T-cell (primary cell): ENCODE measurements around the gene BNC2. TPM values are rescaled to one million over a fixed set of nuclear protein-coding genes. Genes with fewer than 3 reads are reported as not detected.
A peak's percentile ranks its signal among the peaks of the same experiment; 100 is the strongest.

Source experiments
- ATAC-seq, 4 experiments: fragments of 200-7000 bp in 3 of 4; fragments of 150-1000 bp in 1 of 4; cut with Tn5 transposase; replicated peaks in 1 of 4; 1 replicate in 3 of 4; 2 replicates in 1 of 4; pipeline ENCODE4 v1.10.0; 2021; ENCODE audit warnings: moderate library complexity in 3 of 4, mild to moderate bottlenecking in 2 of 4, moderate number of reproducible peaks in 1 of 4
- CTCF ChIA-PET, 2 donors: fragments of 300-600 bp; sonication (Branson Sonifier 250); formaldehyde crosslinking; loops; one replicate each; lab custom pipeline; 2022; ENCODE audit warnings: antibody characterized with exemption in 2 of 2; lab: Charles Lee
- POLR2A ChIA-PET, 2 donors: fragments of 300-600 bp; sonication (Branson Sonifier 250); formaldehyde crosslinking; loops; one replicate each; lab custom pipeline; 2022; ENCODE audit warnings: antibody characterized with exemption in 2 of 2; lab: Charles Lee
- DNase-seq, 35 experiments: peaks; one replicate each; pipeline versions ENCODE4 v3.0.0 to v3.0.0-alpha.2; 2013 to 2023
- H3K27ac ChIP-seq: one replicate; pipeline ENCODE4 v1.5.1; 2013; ENCODE audit warnings: low read length
- H3K27me3 ChIP-seq, 2 experiments: replicated peaks in 1 of 2; 1 replicate in 1 of 2; 2 replicates in 1 of 2; pipeline versions ENCODE4 v1.6.1 to v1.7.0; 2013; ENCODE audit warnings: low read length in 1 of 2, mixed read lengths in 1 of 2; ENCODE audit not compliant: control insufficient read depth in 2 of 2, insufficient read depth in 2 of 2; ENCODE audit errors: extremely low read depth in 1 of 2
- H3K36me3 ChIP-seq, 2 donors: 1 replicate in 1 of 2; 2 replicates in 1 of 2; pipeline versions ENCODE4 v1.6.1 to v1.7.0; 2013; ENCODE audit warnings: low read length in 1 of 2; ENCODE audit not compliant: control insufficient read depth in 2 of 2, insufficient read depth in 1 of 2; ENCODE audit errors: extremely low read depth in 1 of 2
- H3K4me1 ChIP-seq, 2 experiments: 1 replicate in 1 of 2; 2 replicates in 1 of 2; pipeline versions ENCODE4 v1.6.1 to v1.7.0; 2013; ENCODE audit warnings: low read length in 2 of 2, mixed read lengths in 1 of 2; ENCODE audit not compliant: insufficient read depth in 2 of 2, control insufficient read depth in 1 of 2; ENCODE audit errors: extremely low read depth in 1 of 2
- H3K4me3 ChIP-seq, 2 donors: 1 replicate in 1 of 2; 2 replicates in 1 of 2; pipeline versions ENCODE4 v1.5.1 to v1.7.0; 2013; ENCODE audit warnings: mild to moderate bottlenecking in 2 of 2, low read length in 1 of 2, moderate library complexity in 1 of 2; ENCODE audit not compliant: control insufficient read depth in 1 of 2; ENCODE audit errors: extremely low read depth in 1 of 2
- H3K9me3 ChIP-seq: 2 replicates; pipeline ENCODE4 v1.7.0; 2013
- H3K27ac Mint-ChIP-seq, 2 donors: one replicate each; pipeline ENCODE4 v1.8.0; 2020 to 2021; ENCODE audit warnings: mild to moderate bottlenecking in 2 of 2, mixed read lengths in 2 of 2
- H3K27me3 Mint-ChIP-seq, 2 donors: one replicate each; pipeline ENCODE4 v1.8.0; 2021 to 2022; ENCODE audit warnings: mixed read lengths in 2 of 2
- H3K36me3 Mint-ChIP-seq: one replicate; pipeline ENCODE4 v1.8.0; 2021; ENCODE audit warnings: mixed read lengths
- H3K4me1 Mint-ChIP-seq, 3 donors: one replicate each; pipeline ENCODE4 v1.8.0; 2020 to 2022; ENCODE audit warnings: mixed read lengths in 3 of 3, mild to moderate bottlenecking in 1 of 3
- H3K4me3 Mint-ChIP-seq, 3 donors: one replicate each; pipeline ENCODE4 v1.8.0; 2020 to 2022; ENCODE audit warnings: mild to moderate bottlenecking in 3 of 3, mixed read lengths in 3 of 3, moderate library complexity in 3 of 3
- H3K9me3 Mint-ChIP-seq, 3 donors: one replicate each; pipeline ENCODE4 v1.8.0; 2020 to 2022; ENCODE audit warnings: mixed read lengths in 3 of 3
- WGBS: methylation state at CpG from one replicate; pipeline ENCODE4 v1.1.5; 2013; ENCODE audit warnings: missing lambda C conversion rate; ENCODE audit not compliant: insufficient coverage; 5-methylcytosine and 5-hydroxymethylcytosine counted together
- total RNA-seq, 35 experiments: library from RNA in 6 of 35; stranded (reverse) in 6 of 35; fragments of 120-200 nt in 1 of 35; gene quantifications; one replicate each; pipeline versions ENCODE4 v1.2.1 to v1.2.4 and lab custom pipeline; 2013 to 2026

The BNC2 gene
- total RNA-seq, 5 donors from 2014 or later (not counting 1 experiment from before 2014, with no cell fraction given): 0.03 to 2.1 (median 0.57) TPM

DNA sequence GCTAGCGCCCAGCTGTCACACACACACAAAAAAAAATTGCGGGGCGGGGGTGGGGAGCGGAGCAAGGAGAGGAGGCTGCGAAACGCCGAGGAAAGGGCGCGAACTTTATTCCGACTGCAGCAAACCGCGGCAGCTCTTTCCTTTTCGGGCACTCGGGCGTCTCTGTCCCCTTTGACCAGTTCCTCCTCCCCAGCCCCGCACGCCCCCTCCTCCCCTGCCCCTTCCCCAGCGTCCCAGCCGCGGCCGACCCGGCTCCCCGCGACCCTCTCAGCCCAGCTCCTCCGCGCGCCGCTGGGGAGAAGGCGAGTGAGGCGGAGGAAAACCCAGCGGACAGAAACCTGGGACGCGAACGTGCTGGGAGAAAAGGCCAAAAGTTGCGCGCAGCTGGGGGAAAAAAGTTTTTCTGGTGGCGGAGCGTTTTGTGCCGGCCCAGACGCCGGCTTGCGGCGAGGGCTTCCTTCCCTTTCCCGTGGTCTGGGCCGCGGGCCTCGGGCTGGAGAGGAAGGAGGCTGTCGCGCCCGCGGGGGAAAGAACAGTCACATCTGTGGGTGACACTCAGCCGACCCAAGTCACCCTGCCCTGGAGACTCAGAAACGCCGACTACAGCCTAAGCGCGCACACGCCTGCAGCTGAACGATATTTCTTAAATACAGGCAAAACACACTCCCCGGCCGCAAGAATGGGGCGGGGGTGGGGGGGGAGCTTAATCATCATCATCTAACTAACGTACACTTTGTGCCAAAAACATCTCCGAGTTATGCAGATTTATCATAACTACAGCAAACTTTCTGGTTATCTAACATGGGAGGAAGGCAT is 1.1 kb upstream of the BNC2 start:
- Mint-ChIP-seq H3K4me1 (peaks cover 0 to 9% (median 4%) of the 10 kb centered on the region in 3 donors), H3K27me3 (peaks cover 28 to 29% of the 10 kb centered on the region in 2 donors), H3K27ac (no peak overlapping the region), H3K36me3 (no peaks in the 10 kb centered on the region), H3K4me3 (peak overlapping the region in 1 of 3 donors; percentile 70), H3K9me3 (no peaks in the 10 kb centered on the region)
- Histone ChIP-seq H3K27ac (no peak overlapping the region), H3K4me1 (peaks cover 0 to 10% of the 10 kb centered on the region in 2 experiments), H3K9me3 (no peaks in the 10 kb centered on the region), H3K36me3 (no peaks in the 10 kb centered on the region), H3K27me3 (peaks cover 5 to 29% of the 10 kb centered on the region in 2 experiments), H3K4me3 (peak overlapping the region in 1 of 2 donors; percentile 72)
- ATAC-seq: peak in 2 of 4 experiments; percentile 19 to 25
- CTCF ChIA-PET: no interaction called here
- WGBS: 2% methylated on average over 18 of the region's 63 CpGs
- POLR2A ChIA-PET: no interaction called here
- peak in 4 of 35 experiments; percentile 6 to 32 (median 25) for DNase-seq

DNA sequence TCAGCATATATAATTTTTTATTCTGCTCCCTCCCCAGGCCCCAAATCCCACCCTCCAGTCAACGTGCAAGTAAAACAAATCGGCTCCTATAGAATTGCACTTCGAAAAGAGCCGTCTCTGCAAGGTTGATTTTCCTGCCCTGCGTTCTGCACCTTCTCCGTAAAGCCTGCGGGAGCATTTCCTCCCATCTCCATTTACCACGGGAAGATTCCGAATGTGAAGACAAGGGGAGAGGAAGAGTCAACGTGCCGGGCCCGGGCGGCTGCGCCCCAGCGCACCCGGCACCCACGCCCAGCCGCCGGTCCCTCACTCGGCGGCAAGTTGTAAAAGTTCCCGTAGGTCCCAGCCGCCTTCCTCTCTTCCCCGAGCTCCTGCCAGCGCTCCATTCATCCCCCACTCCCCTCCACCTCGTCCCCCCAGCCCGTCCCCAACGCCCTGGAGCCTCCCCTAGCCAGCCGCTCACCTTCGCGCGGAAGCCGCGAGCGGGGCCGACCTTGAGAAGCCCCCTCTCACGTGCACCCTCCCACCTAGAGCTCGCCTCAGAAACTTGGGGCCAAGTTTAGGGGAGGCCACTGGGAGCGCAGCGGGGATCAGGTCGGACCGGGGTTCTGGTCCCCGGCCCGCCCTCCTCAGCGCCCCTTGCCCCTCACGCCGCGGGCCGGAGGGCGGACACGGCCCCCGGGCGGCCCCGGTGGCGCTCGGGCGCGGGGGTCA is 431 bp downstream of the BNC2 start:
- ChIA-PET POLR2A (no interaction called here), CTCF (no interaction called here)
- Mint-ChIP-seq H3K4me1 (peaks cover 0 to 9% (median 4%) of the 10 kb centered on the region in 3 donors), H3K9me3 (no peaks in the 10 kb centered on the region), H3K27ac (no peak overlapping the region), H3K27me3 (peaks cover 28 to 29% of the 10 kb centered on the region in 2 donors), H3K4me3 (peak overlapping the region in 1 of 3 donors; percentile 39), H3K36me3 (no peaks in the 10 kb centered on the region)
- Histone ChIP-seq H3K4me3 (peak overlapping the region in 1 of 2 donors; percentile 72), H3K36me3 (no peaks in the 10 kb centered on the region), H3K9me3 (no peaks in the 10 kb centered on the region), H3K4me1 (peaks cover 0 to 10% of the 10 kb centered on the region in 2 experiments), H3K27me3 (peaks cover 5 to 29% of the 10 kb centered on the region in 2 experiments), H3K27ac (no peak overlapping the region)
- DNase-seq (no peak), ATAC-seq (no peak)
- 3% methylated on average over 42 of the region's 58 CpGs for WGBS

DNA sequence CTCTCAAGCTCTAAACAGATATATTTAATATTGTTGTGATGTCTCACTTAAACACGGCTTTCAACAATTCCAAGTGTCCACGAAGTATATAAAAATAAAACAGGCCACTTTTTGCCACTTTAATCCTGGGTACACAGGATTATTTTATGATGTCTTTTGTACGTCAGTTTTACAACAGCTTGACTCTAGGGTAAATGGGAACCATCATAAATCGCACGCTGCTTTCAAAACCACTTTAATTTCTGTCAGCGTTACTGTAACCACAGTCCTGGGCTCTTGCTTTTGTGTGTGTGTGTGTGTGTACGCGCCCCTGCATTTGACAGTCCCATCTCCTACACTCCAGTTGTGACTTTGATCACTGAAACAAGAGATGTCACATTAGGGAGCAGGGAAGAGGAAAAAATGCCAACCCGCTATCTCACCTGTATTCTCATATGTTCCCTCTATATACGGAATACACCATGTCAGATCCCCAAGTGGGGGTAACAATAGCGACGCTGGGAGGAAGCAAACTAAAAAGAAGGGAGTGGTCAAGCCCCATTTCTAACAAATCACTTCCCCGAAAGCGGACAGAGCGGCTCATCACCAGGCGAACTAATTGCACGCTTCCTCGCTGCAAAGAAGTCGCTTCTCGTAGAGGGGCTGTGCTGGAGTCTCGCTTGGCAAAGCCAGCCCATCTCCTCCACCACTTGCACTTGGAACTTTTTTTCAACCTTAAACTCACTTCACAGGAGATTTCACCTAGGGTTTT is 1.2 kb downstream of the BNC2 start:
- H3K4me1 Mint-ChIP-seq: peaks cover 0 to 9% (median 4%) of the 10 kb centered on the region in 3 donors
- no peaks in the 10 kb centered on the region for H3K9me3 Mint-ChIP-seq
- no peak overlapping the region for H3K27ac Mint-ChIP-seq
- peak overlapping the region in 1 of 3 donors; percentile 39 for H3K4me3 Mint-ChIP-seq
- Histone ChIP-seq H3K36me3 (no peaks in the 10 kb centered on the region), H3K4me1 (peaks cover 0 to 10% of the 10 kb centered on the region in 2 experiments), H3K4me3 (peak overlapping the region in 1 of 2 donors; percentile 72), H3K27ac (no peak overlapping the region), H3K9me3 (no peaks in the 10 kb centered on the region), H3K27me3 (peaks cover 5 to 28% of the 10 kb centered on the region in 2 experiments)
- ChIA-PET POLR2A (no interaction called here), CTCF (no interaction called here)
- DNase-seq (no peak), ATAC-seq (no peak)
- no peaks in the 10 kb centered on the region for H3K36me3 Mint-ChIP-seq
- 19% methylated on average over 4 of the region's 21 CpGs for WGBS
- H3K27me3 Mint-ChIP-seq: peaks cover 28 to 29% of the 10 kb centered on the region in 2 donors

- H3K4me3 ChIP-seq: no peak overlapping the region
- Mint-ChIP-seq H3K36me3 (no peaks in the 10 kb centered on the region), H3K27me3 (peaks cover 26 to 27% of the 10 kb centered on the region in 2 donors), H3K4me3 (no peak overlapping the region), H3K4me1 (peaks cover 0 to 9% (median 4%) of the 10 kb centered on the region in 3 donors), H3K9me3 (no peaks in the 10 kb centered on the region), H3K27ac (no peak overlapping the region)
- no peak overlapping the region for H3K27ac ChIP-seq
- H3K4me1 ChIP-seq: peaks cover 0 to 10% of the 10 kb centered on the region in 2 experiments
- ChIA-PET CTCF (no interaction called here), POLR2A (no interaction called here)
- no peaks in the 10 kb centered on the region for H3K9me3 ChIP-seq
- no CpG with 5 or more reads among the region's 5 CpGs for WGBS
- no peak for ATAC-seq
- no peak for DNase-seq
- H3K36me3 ChIP-seq: no peaks in the 10 kb centered on the region
- H3K27me3 ChIP-seq: peaks cover 5 to 27% of the 10 kb centered on the region in 2 experiments
Measured at GRCh38 chr9:16868701-16869100, 1.8 kb downstream of the BNC2 start.

DNA sequence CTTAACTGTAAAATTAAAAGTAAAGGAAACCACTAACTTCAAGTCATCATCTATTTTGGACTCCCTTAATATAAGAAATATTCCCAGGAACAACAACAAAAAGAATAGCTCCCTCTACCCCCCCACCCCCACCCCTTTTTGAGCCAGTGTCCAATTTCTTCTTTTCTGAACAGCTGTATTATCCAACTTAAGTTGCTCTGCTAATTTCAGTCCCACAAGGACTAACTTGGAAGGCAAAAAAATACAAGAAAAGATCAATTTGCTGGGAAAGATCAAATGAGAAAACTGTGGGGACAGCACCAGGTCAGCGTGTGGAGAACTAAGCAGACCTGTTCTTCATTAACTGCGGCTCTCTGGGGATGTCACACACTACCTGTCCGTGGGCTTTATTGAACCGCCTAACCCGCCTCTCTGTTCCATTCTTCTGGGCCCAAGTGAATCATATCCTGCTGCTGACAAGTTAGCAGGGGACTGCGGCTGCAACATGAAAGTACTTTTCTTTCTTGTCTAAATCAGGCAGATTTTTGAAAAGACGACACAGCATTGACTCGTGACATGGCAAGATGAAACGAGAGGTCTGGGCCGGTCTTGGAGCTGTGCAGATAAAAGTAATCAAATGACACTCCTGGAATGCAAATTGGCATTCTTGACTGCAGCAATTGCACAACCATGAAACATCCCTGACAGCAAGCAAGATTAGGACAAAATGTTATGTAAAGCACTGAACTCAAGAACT is 2.7 kb downstream of the BNC2 start:
- H3K27me3 Mint-ChIP-seq: peaks cover 18 to 25% of the 10 kb centered on the region in 2 donors
- H3K4me3 Mint-ChIP-seq: no peak overlapping the region
- Histone ChIP-seq H3K9me3 (no peaks in the 10 kb centered on the region), H3K27ac (no peak overlapping the region), H3K4me1 (peaks cover 0 to 10% of the 10 kb centered on the region in 2 experiments), H3K4me3 (no peak overlapping the region), H3K27me3 (peaks cover 5 to 27% of the 10 kb centered on the region in 2 experiments), H3K36me3 (no peaks in the 10 kb centered on the region)
- H3K27ac Mint-ChIP-seq: no peak overlapping the region
- ATAC-seq (no peak), DNase-seq (no peak)
- H3K9me3 Mint-ChIP-seq: no peaks in the 10 kb centered on the region
- peaks cover 0 to 9% (median 4%) of the 10 kb centered on the region in 3 donors for H3K4me1 Mint-ChIP-seq
- whole genome bisulfite sequencing: 80% methylated on average over 7 of the region's 10 CpGs
- CTCF ChIA-PET: no interaction called here
- POLR2A ChIA-PET: no interaction called here
- H3K36me3 Mint-ChIP-seq: no peaks in the 10 kb centered on the region
